Nephron (organoid): ENCODE measurements around the gene NOL4L.

Source experiments
- H3K27ac Mint-ChIP-seq, 3 experiments: 2 replicates each; pipeline ENCODE4 v1.8.0; 2020; ENCODE audit warnings: mixed read lengths in 3 of 3, mild to moderate bottlenecking in 2 of 3, moderate library complexity in 1 of 3
- H3K27me3 Mint-ChIP-seq: 2 replicates; pipeline ENCODE4 v1.8.0; 2021; ENCODE audit warnings: low read depth, mild to moderate bottlenecking, moderate library complexity, mixed read lengths
- H3K36me3 Mint-ChIP-seq: 2 replicates; pipeline ENCODE4 v1.8.0; 2020; ENCODE audit warnings: low read depth, mixed read lengths
- H3K4me1 Mint-ChIP-seq: 2 replicates; pipeline ENCODE4 v1.8.0; 2020; ENCODE audit warnings: mixed read lengths
- H3K4me3 Mint-ChIP-seq, 3 experiments: 2 replicates each; pipeline ENCODE4 v1.8.0; 2020; ENCODE audit warnings: mild to moderate bottlenecking in 3 of 3, mixed read lengths in 3 of 3, moderate library complexity in 2 of 3
- H3K9me3 Mint-ChIP-seq: 2 replicates; pipeline ENCODE4 v1.8.0; 2020; ENCODE audit warnings: mixed read lengths
- CTCF ChIP-seq, 3 experiments: fragments of 200-600 bp; sonication (generic); IDR thresholded peaks; one replicate each; pipeline ENCODE4 v1.5.0; 2021; ENCODE audit warnings: antibody characterized with exemption in 3 of 3; ENCODE audit not compliant: unreplicated experiment in 3 of 3

Gene NOL4L

DNA sequence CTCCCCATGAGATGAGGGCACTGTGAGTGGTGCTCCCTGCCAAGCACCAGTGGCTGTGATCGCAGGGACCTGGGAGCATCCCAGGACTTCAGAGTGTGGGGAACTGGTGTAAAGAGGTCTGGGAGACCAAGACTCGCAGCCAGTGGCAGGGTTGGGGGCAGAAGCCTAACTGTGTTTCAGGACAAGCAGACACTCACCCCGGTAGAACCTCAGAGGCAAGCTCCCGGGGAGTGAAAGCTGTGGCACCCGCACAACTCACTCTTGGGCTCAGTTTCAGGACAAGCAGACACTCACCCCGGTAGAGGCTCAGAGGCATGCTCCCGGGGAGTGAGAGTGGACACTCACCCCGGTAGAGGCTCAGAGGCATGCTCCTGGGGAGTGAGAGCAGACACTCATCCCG is 114.2 kb downstream of the NOL4L start:
- Mint-ChIP-seq H3K27me3 (no peaks in the 10 kb centered on the region), H3K9me3 (no peaks in the 10 kb centered on the region), H3K4me3 (no peak overlapping the region), H3K27ac (peak overlapping the region; percentile 87 to 98 (median 96)), H3K4me1 (peaks cover 45% of the 10 kb centered on the region), H3K36me3 (peaks cover 16% of the 10 kb centered on the region)
- no peak for TF ChIP-seq CTCF (IDR thresholded peaks at IDR 0.05; ENCODE audit: unreplicated experiment in 3 of 3)

- Mint-ChIP-seq H3K27ac (peak overlapping the region; percentile 96 to 98 (median 97)), H3K36me3 (peaks cover 16% of the 10 kb centered on the region), H3K9me3 (no peaks in the 10 kb centered on the region), H3K4me1 (peaks cover 41% of the 10 kb centered on the region), H3K4me3 (peak overlapping the region; percentile 45 to 73 (median 58)), H3K27me3 (no peaks in the 10 kb centered on the region)
- TF ChIP-seq CTCF (IDR thresholded peaks at IDR 0.05; ENCODE audit: unreplicated experiment in 3 of 3), result peak; percentile 49 to 57 (median 51)
These were observed 114.9 kb downstream of the NOL4L start for GRCh38 chr20:32470025-32470861.

- peak overlapping the region; percentile 82 to 98 (median 96) for H3K27ac Mint-ChIP-seq
- no peaks in the 10 kb centered on the region for H3K9me3 Mint-ChIP-seq
- no peaks in the 10 kb centered on the region for H3K27me3 Mint-ChIP-seq
- H3K4me1 Mint-ChIP-seq, result peaks cover 41% of the 10 kb centered on the region
- no peak overlapping the region for H3K4me3 Mint-ChIP-seq
- TF ChIP-seq CTCF (IDR thresholded peaks at IDR 0.05; ENCODE audit: unreplicated experiment in 3 of 3), result no peak
- H3K36me3 Mint-ChIP-seq, result peaks cover 16% of the 10 kb centered on the region
These were observed 116.3 kb downstream of the NOL4L start for GRCh38 chr20:32468860-32469259.

DNA sequence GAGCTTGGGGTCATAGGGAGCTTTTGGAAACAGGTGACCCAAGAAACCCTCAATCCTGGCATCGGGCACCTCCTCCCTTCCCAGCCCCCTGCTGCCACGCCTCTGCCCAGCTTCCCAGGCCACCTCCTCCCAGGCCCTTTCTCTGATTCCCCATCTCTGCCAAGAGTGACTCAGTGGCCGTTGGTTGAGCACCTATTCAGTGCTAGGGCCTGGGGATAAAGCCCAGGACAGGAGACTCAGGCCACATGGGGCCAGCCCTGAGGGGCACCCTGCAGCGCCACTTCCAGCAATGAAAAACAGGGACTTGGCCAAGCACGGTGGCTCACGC is 116.9 kb downstream of the NOL4L start:
- Mint-ChIP-seq H3K9me3 (no peaks in the 10 kb centered on the region), H3K4me1 (peaks cover 35% of the 10 kb centered on the region), H3K36me3 (peaks cover 12% of the 10 kb centered on the region), H3K27ac (peak overlapping the region in 1 of 3 experiments; percentile 39), H3K27me3 (no peaks in the 10 kb centered on the region), H3K4me3 (no peak overlapping the region)
- no peak for TF ChIP-seq CTCF (IDR thresholded peaks at IDR 0.05; ENCODE audit: unreplicated experiment in 3 of 3)

DNA sequence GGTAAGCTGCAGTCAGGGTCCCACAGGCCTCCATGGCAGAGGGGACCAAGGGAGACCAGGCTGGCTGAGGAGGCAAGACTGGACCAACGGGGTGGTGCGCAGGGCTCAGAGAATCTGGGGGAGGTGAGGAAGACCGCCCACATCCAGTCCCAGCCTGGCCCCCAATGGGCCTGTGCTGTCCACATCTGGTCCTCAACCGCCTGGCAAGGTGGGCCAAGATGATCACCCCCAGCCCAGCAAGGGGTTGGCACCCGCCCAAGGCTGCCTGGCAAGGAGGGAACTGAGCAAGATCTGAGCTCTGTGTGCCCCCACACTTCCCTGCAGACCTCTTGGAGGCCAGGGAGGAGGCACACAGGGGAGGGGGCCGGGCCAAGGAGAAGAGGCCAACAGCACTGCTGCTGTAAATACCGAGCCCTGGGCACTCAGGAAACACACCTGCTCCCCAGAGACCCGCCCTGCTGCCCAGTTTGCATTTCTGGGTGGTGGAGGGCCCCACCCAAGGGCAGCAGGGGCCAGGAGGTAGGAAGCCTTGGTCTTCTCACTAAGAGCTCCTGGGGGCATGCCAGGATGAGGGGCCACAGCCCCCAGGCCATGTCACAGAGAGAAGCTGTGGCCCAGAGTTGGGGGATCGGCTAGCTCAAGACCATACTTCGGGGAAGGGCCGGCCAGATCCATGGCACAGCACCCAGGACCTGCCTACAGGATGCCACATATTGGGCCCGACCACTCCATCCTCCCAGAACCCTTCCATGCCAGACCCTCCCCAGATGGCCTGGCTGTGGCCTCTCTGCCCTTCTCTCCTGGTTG is 117.4 kb downstream of the NOL4L start:
- Mint-ChIP-seq H3K9me3 (no peaks in the 10 kb centered on the region), H3K27ac (peak overlapping the region in 2 of 3 experiments; percentile 39 to 56), H3K27me3 (no peaks in the 10 kb centered on the region), H3K36me3 (peaks cover 12% of the 10 kb centered on the region), H3K4me3 (no peak overlapping the region), H3K4me1 (peaks cover 35% of the 10 kb centered on the region)
- no peak for TF ChIP-seq CTCF (IDR thresholded peaks at IDR 0.05; ENCODE audit: unreplicated experiment in 3 of 3)
